ENCODE data around the gene ITPR1. TPM values are rescaled to one million over a fixed set of nuclear protein-coding genes. Genes with fewer than 3 reads are reported as not detected.
A peak's percentile ranks its signal among the peaks of the same experiment; 100 is the strongest.

The ITPR1 gene
- total and polyA plus RNA-seq, 4 donors = 9.3 to 43.7 (median 20.9) TPM

GRCh38 chr3:4664412-4664811 lies 171.3 kb downstream of the ITPR1 start:
- Histone ChIP-seq H3K27me3 (ENCODE audit: control insufficient read depth, insufficient read depth, low read length) (no peaks in the 10 kb centered on the region), H3K9me3 (ENCODE audit: control insufficient read depth, insufficient read depth, low read length) (no peaks in the 10 kb centered on the region), H3K27ac (ENCODE audit: low read depth, low read length) (no peak overlapping the region), H3K36me3 (ENCODE audit: control insufficient read depth, insufficient read depth, low read length) (no peaks in the 10 kb centered on the region), H3K4me1 (ENCODE audit: control insufficient read depth, insufficient read depth, low read length) (no peaks in the 10 kb centered on the region), H3K4me3 (ENCODE audit: low read depth, low read length) (no peak overlapping the region)
- no CpG with 5 or more reads among the region's 2 CpGs for WGBS (ENCODE audit: insufficient coverage)
- DNase-seq (ENCODE audit: low read depth in 4 of 6, low spot score in 6 of 6) = peak in 1 of 6 donors; percentile 9

GRCh38 chr3:4665197-4665596 lies 172.0 kb downstream of the ITPR1 start:
- no peak for DNase-seq (ENCODE audit: low read depth in 4 of 6, low spot score in 6 of 6)
- Histone ChIP-seq H3K27me3 (ENCODE audit: control insufficient read depth, insufficient read depth, low read length) (no peaks in the 10 kb centered on the region), H3K9me3 (ENCODE audit: control insufficient read depth, insufficient read depth, low read length) (no peaks in the 10 kb centered on the region), H3K27ac (ENCODE audit: low read depth, low read length) (no peak overlapping the region), H3K4me3 (ENCODE audit: low read depth, low read length) (no peak overlapping the region), H3K4me1 (ENCODE audit: control insufficient read depth, insufficient read depth, low read length) (no peaks in the 10 kb centered on the region), H3K36me3 (ENCODE audit: control insufficient read depth, insufficient read depth, low read length) (no peaks in the 10 kb centered on the region)
- whole genome bisulfite sequencing (ENCODE audit: insufficient coverage) = 96% methylated on average over 4 of the region's 8 CpGs

- Histone ChIP-seq H3K27ac (ENCODE audit: low read depth, low read length) (no peak overlapping the region), H3K36me3 (ENCODE audit: control insufficient read depth, insufficient read depth, low read length) (no peaks in the 10 kb centered on the region), H3K4me3 (ENCODE audit: low read depth, low read length) (no peak overlapping the region), H3K27me3 (ENCODE audit: control insufficient read depth, insufficient read depth, low read length) (no peaks in the 10 kb centered on the region), H3K9me3 (ENCODE audit: control insufficient read depth, insufficient read depth, low read length) (no peaks in the 10 kb centered on the region), H3K4me1 (ENCODE audit: control insufficient read depth, insufficient read depth, low read length) (no peaks in the 10 kb centered on the region)
- no peak for DNase-seq (ENCODE audit: low read depth in 4 of 6, low spot score in 6 of 6)
- WGBS (ENCODE audit: insufficient coverage) = 100% methylated on average over 1 of the region's 2 CpGs
Observed at GRCh38 chr3:4666071-4666470, 172.9 kb downstream of the ITPR1 start.

GRCh38 chr3:4670352-4670751 lies 177.2 kb downstream of the ITPR1 start:
- no peak overlapping the region for H3K4me3 ChIP-seq (ENCODE audit: low read depth, low read length)
- H3K9me3 ChIP-seq (ENCODE audit: control insufficient read depth, insufficient read depth, low read length) = no peaks in the 10 kb centered on the region
- no peak overlapping the region for H3K27ac ChIP-seq (ENCODE audit: low read depth, low read length)
- WGBS (ENCODE audit: insufficient coverage) = 100% methylated on average over 1 of the region's 5 CpGs
- H3K4me1 ChIP-seq (ENCODE audit: control insufficient read depth, insufficient read depth, low read length) = no peaks in the 10 kb centered on the region
- H3K36me3 ChIP-seq (ENCODE audit: control insufficient read depth, insufficient read depth, low read length) = no peaks in the 10 kb centered on the region
- no peaks in the 10 kb centered on the region for H3K27me3 ChIP-seq (ENCODE audit: control insufficient read depth, insufficient read depth, low read length)
- no peak for DNase-seq (ENCODE audit: low read depth in 4 of 6, low spot score in 6 of 6)

- WGBS (ENCODE audit: insufficient coverage) = 74% methylated on average over 9 of the region's 11 CpGs
- no peaks in the 10 kb centered on the region for H3K4me1 ChIP-seq (ENCODE audit: control insufficient read depth, insufficient read depth, low read length)
- no peak overlapping the region for H3K27ac ChIP-seq (ENCODE audit: low read depth, low read length)
- no peak overlapping the region for H3K4me3 ChIP-seq (ENCODE audit: low read depth, low read length)
- DNase-seq (ENCODE audit: low read depth in 4 of 6, low spot score in 6 of 6) = peak in 2 of 6 donors; percentile 20 to 45
- no peaks in the 10 kb centered on the region for H3K27me3 ChIP-seq (ENCODE audit: control insufficient read depth, insufficient read depth, low read length)
- H3K36me3 ChIP-seq (ENCODE audit: control insufficient read depth, insufficient read depth, low read length) = no peaks in the 10 kb centered on the region
- no peaks in the 10 kb centered on the region for H3K9me3 ChIP-seq (ENCODE audit: control insufficient read depth, insufficient read depth, low read length)
Observed at GRCh38 chr3:4672725-4673275, 179.7 kb downstream of the ITPR1 start.

- Histone ChIP-seq H3K4me3 (ENCODE audit: low read depth, low read length) (no peak overlapping the region), H3K9me3 (ENCODE audit: control insufficient read depth, insufficient read depth, low read length) (no peaks in the 10 kb centered on the region), H3K27ac (ENCODE audit: low read depth, low read length) (no peak overlapping the region), H3K27me3 (ENCODE audit: control insufficient read depth, insufficient read depth, low read length) (no peaks in the 10 kb centered on the region), H3K4me1 (ENCODE audit: control insufficient read depth, insufficient read depth, low read length) (no peaks in the 10 kb centered on the region), H3K36me3 (ENCODE audit: control insufficient read depth, insufficient read depth, low read length) (no peaks in the 10 kb centered on the region)
- 95% methylated on average over 2 of the region's 2 CpGs for WGBS (ENCODE audit: insufficient coverage)
- no peak for DNase-seq (ENCODE audit: low read depth in 4 of 6, low spot score in 6 of 6)
Observed at GRCh38 chr3:4674216-4674615, 181.1 kb downstream of the ITPR1 start.

- no peaks in the 10 kb centered on the region for H3K36me3 ChIP-seq (ENCODE audit: control insufficient read depth, insufficient read depth, low read length)
- no peak overlapping the region for H3K4me3 ChIP-seq (ENCODE audit: low read depth, low read length)
- no peaks in the 10 kb centered on the region for H3K9me3 ChIP-seq (ENCODE audit: control insufficient read depth, insufficient read depth, low read length)
- no peaks in the 10 kb centered on the region for H3K4me1 ChIP-seq (ENCODE audit: control insufficient read depth, insufficient read depth, low read length)
- no CpG with 5 or more reads among the region's 1 CpG for WGBS (ENCODE audit: insufficient coverage)
- no peak overlapping the region for H3K27ac ChIP-seq (ENCODE audit: low read depth, low read length)
- no peaks in the 10 kb centered on the region for H3K27me3 ChIP-seq (ENCODE audit: control insufficient read depth, insufficient read depth, low read length)
- DNase-seq (ENCODE audit: low read depth in 4 of 6, low spot score in 6 of 6) = no peak
Observed at GRCh38 chr3:4675704-4676103, 182.6 kb downstream of the ITPR1 start.

GRCh38 chr3:4678320-4678719 lies 185.2 kb downstream of the ITPR1 start:
- Histone ChIP-seq H3K4me3 (ENCODE audit: low read depth, low read length) (no peak overlapping the region), H3K4me1 (ENCODE audit: control insufficient read depth, insufficient read depth, low read length) (no peaks in the 10 kb centered on the region), H3K36me3 (ENCODE audit: control insufficient read depth, insufficient read depth, low read length) (no peaks in the 10 kb centered on the region), H3K27ac (ENCODE audit: low read depth, low read length) (no peak overlapping the region), H3K27me3 (ENCODE audit: control insufficient read depth, insufficient read depth, low read length) (no peaks in the 10 kb centered on the region), H3K9me3 (ENCODE audit: control insufficient read depth, insufficient read depth, low read length) (no peaks in the 10 kb centered on the region)
- WGBS (ENCODE audit: insufficient coverage) = 91% methylated on average over 7 of the region's 10 CpGs
- DNase-seq (ENCODE audit: low read depth in 4 of 6, low spot score in 6 of 6) = no peak

GRCh38 chr3:4680227-4680691 lies 187.1 kb downstream of the ITPR1 start:
- no peaks in the 10 kb centered on the region for H3K36me3 ChIP-seq (ENCODE audit: control insufficient read depth, insufficient read depth, low read length)
- H3K9me3 ChIP-seq (ENCODE audit: control insufficient read depth, insufficient read depth, low read length) = no peaks in the 10 kb centered on the region
- no peaks in the 10 kb centered on the region for H3K27me3 ChIP-seq (ENCODE audit: control insufficient read depth, insufficient read depth, low read length)
- no peak overlapping the region for H3K4me3 ChIP-seq (ENCODE audit: low read depth, low read length)
- DNase-seq (ENCODE audit: low read depth in 4 of 6, low spot score in 6 of 6) = peak in 2 of 6 donors; percentile 19 to 76
- H3K27ac ChIP-seq (ENCODE audit: low read depth, low read length) = no peak overlapping the region
- H3K4me1 ChIP-seq (ENCODE audit: control insufficient read depth, insufficient read depth, low read length) = no peaks in the 10 kb centered on the region
- WGBS (ENCODE audit: insufficient coverage) = 58% methylated on average over 2 of the region's 3 CpGs

- no peaks in the 10 kb centered on the region for H3K36me3 ChIP-seq (ENCODE audit: control insufficient read depth, insufficient read depth, low read length)
- no peak for DNase-seq (ENCODE audit: low read depth in 4 of 6, low spot score in 6 of 6)
- H3K27ac ChIP-seq (ENCODE audit: low read depth, low read length) = no peak overlapping the region
- H3K4me1 ChIP-seq (ENCODE audit: control insufficient read depth, insufficient read depth, low read length) = no peaks in the 10 kb centered on the region
- H3K9me3 ChIP-seq (ENCODE audit: control insufficient read depth, insufficient read depth, low read length) = no peaks in the 10 kb centered on the region
- WGBS (ENCODE audit: insufficient coverage) = no CpG with 5 or more reads among the region's 2 CpGs
- no peaks in the 10 kb centered on the region for H3K27me3 ChIP-seq (ENCODE audit: control insufficient read depth, insufficient read depth, low read length)
- H3K4me3 ChIP-seq (ENCODE audit: low read depth, low read length) = no peak overlapping the region
Observed at GRCh38 chr3:4680871-4681300, 187.7 kb downstream of the ITPR1 start.
